ENCODE results near the gene YWHAQ.

GRCh38 chr2:9595746-9596145 lies 35.1 kb downstream of the YWHAQ start:
- TF ChIP-seq, protein P1, sequence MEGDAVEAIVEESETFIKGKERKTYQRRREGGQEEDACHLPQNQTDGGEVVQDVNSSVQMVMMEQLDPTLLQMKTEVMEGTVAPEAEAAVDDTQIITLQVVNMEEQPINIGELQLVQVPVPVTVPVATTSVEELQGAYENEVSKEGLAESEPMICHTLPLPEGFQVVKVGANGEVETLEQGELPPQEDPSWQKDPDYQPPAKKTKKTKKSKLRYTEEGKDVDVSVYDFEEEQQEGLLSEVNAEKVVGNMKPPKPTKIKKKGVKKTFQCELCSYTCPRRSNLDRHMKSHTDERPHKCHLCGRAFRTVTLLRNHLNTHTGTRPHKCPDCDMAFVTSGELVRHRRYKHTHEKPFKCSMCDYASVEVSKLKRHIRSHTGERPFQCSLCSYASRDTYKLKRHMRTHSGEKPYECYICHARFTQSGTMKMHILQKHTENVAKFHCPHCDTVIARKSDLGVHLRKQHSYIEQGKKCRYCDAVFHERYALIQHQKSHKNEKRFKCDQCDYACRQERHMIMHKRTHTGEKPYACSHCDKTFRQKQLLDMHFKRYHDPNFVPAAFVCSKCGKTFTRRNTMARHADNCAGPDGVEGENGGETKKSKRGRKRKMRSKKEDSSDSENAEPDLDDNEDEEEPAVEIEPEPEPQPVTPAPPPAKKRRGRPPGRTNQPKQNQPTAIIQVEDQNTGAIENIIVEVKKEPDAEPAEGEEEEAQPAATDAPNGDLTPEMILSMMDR (IDR thresholded peaks at IDR 0.05) = no peak
- TF ChIP-seq POLR2A (IDR thresholded peaks at IDR 0.05) = no peak

Data from esophagus squamous epithelium (tissue), 4 donors.